Stimulated activated CD8-positive, alpha-beta memory T cell treated with anti-CD3 and anti-CD28 coated beads, Interleukin-7, amount 100 ng/mL, for 4 hours (primary cell): ENCODE results near the gene INPP4B.

ENCODE experiments used
- DNase-seq, 2 donors: peaks; one replicate each; pipeline ENCODE4 v3.0.0-alpha.2; 2020; ENCODE audit warnings: low read depth in 2 of 2

The INPP4B gene

DNA sequence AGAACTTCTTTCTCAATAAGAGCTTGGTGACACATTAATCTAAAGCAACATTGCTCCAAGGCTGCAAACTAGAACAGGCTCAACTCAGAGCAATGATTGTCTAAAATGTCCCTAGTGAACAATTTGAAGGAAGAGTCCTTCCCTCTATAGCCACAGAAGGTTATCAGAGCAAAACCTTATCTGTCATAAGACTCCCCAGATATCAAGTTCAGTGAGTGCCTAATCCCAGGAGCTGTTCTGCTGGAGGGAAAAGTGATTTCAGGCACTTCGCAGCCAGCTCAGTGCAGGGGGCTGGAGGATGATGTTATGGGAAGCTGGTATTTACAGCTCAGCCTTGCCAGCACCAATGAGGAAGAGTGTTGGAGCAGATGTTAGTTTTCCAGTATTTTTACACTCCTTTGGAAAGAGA lies 497.5 kb downstream of the INPP4B start:
- DNase-seq: no peak

- no peak for DNase-seq
These were observed 498.9 kb downstream of the INPP4B start for GRCh38 chr4:142347241-142347640.

GRCh38 chr4:142345924-142346323 lies 500.2 kb downstream of the INPP4B start:
- DNase-seq: no peak

- DNase-seq: no peak
These were observed 504.8 kb downstream of the INPP4B start for GRCh38 chr4:142341268-142341667.

DNA sequence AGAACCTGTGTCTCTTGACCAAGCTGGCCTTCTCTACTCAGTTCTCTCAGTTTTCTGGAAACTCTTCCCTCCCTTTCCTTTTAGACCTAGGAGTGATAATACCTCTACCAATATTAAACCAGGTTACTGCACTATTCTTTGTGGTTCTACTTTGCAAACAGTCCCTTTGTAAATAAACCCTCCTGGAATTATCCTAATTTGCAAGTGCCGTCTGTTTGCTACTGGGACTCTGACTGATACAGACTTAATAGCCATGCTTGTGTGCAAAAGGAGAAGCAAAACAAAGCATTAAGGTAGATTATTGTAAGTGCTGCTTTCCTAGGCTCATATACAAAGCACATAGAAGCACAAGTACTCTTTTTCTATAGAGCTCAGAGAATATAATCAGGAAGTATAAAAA lies 507.0 kb downstream of the INPP4B start:
- no peak for DNase-seq

GRCh38 chr4:142336251-142336934 lies 509.7 kb downstream of the INPP4B start:
- no peak for DNase-seq

- DNase-seq: no peak
These were observed 511.2 kb downstream of the INPP4B start for GRCh38 chr4:142334931-142335330.

- no peak for DNase-seq
These were observed 514.5 kb downstream of the INPP4B start for GRCh38 chr4:142331646-142332045.

DNA sequence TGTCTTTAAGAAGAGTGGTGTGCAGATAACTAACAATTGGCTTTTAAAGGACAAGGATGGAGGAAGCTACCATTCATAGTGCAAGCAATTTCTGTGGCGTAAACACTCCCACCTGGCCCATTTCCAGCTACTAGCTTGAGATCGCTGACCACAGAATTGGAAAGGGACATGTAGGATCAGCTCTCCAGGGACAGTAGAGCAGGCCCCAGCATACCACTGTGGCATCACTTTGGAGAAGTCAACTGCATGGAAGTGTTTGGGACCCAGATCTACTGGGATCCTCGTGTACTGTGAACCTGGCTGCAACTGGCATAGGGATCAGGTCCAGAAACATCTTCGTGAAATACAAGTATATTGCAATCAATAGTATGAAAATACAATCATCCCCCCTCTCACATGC lies 515.0 kb downstream of the INPP4B start:
- no peak for DNase-seq

DNA sequence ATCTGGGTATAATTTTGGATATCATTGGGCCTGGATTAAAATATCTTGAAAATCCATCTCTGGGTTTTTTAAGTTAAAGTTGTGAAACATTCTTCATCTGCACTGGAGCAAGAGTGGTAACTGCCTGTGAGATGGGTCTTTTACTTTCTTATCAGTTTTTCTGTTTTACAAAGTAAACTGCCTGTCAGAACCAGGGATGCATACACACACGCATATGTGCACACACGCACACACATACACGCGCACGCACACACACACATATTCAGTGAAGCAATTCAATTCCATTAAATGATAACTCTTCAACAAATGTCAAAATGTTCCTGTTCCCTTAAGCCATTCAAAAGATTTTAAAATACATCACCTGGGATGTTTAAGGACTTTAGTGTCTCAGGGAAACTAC lies 515.8 kb downstream of the INPP4B start:
- no peak for DNase-seq

DNA sequence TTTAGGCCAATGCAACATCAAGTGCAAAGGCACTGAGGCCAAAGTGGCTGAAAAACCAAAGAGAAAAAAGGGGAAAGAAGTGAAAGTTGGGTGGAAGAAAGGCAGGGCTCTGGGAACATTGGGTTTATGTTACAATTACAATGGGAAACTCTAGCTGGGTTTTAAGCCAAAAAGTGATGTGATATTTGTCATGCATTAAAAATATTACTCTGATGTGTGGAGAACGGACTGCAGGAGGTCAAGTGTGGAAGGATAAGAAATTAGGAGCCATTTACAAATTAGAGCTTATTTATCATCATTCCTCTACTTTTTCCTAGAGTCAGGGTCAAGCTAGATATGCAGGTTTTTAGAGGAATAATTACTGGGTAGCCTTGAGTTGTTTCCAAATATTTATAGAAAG lies 516.8 kb downstream of the INPP4B start:
- DNase-seq: no peak

DNA sequence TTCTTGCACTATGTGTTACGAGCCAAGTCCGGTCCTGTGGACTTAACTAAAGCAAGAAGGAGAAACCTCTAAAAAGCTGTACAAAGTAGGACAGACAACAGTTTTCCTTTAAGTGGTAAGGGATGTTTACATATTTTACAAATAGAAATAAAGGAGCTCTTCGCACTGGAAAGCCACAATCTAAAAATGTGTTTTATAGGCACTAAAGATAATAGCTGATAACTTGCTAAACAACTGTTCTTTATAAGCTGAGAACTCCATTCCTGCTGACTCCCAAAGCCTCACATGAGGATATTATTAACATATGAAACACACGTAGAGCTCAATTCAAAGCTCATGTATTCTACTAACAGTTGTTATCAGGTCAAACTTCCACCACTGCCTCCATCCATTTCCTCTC lies 519.9 kb downstream of the INPP4B start:
- DNase-seq: no peak

DNA sequence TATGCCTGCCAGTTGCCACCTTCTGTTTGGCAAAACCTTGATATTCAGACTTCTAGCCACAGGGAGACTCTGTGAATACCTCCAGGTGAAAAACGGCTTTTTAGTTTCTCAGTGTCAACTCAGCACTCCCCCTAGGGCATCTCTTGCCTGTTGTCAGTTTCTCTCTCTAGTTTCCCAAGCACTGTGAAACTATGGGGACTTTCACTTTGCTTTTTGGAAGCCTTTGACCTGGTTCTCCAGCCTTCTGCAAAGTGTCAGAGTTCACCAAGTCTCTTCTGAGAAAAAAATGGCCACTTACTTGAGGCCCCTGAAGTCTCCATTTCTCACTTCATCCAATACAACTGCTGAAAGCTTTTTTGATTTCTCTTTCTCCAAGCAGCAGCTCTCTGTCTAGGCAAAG lies 521.5 kb downstream of the INPP4B start:
- no peak for DNase-seq

- DNase-seq: no peak
These were observed 523.1 kb downstream of the INPP4B start for GRCh38 chr4:142322996-142323395.

- no peak for DNase-seq
These were observed 527.8 kb downstream of the INPP4B start for GRCh38 chr4:142318280-142318679.

DNA sequence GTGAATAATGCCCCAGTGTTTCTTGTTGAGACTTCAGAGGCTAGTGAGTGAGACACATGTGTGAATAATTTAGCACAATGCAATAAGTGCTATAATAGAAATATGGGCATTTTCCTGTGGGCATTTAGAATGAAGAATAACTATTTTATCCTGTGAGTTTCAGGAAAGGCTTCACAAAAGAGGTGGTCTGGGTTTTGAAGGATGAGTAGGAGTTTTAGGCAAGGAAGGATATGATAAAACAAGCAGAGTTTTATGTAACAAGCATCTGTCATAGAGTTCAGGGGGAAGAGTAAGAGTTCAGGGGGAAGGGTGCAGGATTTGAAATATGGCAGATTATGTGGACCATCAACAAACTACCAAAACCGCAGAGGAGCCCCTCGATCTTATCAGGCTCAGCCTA lies 529.2 kb downstream of the INPP4B start:
- DNase-seq: no peak

DNA sequence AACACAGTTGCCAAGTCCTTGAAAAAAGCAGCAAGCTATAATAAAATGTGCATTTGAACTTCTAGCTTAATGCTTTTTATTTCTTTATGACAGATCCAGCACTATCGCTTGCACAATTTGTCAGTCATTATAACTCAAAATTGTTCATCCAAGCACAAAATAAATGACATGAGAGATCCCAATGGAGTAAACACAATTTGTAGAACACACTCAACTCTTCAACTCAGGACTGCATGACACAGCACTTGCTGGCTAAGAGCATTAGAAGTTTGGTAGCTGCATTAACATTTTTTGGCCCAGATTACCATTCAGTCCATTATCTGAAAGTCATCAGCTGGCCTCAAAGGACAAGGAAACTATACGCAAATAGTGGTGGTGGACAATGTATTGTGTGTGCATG lies 530.1 kb downstream of the INPP4B start:
- no peak for DNase-seq

DNA sequence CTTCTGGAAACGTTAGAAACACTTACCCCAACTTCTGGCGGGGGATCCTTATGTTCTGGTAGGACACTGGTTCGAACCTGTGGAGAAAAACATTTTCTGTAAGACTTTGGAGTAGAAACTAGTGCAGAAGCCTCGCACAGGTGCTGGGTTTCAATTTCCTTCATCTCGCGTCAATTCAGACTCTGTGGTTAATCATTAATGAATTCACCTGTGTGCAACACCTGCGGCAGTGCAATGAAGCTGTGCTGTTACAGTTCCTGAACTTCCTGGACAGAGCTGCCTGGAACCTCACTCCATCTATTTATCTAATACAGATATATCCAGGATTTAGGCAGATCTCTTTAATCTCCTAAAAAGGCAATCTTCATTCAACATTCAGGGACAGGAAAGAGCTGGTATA lies 531.4 kb downstream of the INPP4B start:
- no peak for DNase-seq

- no peak for DNase-seq
These were observed 531.9 kb downstream of the INPP4B start for GRCh38 chr4:142314247-142314646.

DNA sequence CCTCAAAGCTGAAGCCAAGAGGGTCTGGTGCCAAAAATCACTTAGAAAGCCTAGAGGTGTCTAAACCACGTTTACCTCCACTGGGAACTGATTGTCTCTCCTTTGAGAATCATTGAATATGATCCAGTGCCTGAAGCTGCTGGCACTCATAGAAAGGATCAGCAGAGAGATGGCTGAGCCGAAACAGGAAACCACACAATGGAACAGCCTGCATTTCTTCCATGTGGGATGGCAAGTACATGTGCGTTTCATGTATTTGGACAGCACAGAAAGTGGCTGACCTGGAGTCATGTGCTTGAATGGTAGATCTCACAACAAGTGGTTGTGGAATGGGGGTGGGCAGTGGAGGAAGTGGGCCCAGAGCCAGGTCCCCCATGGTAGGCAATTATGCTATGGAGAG lies 533.7 kb downstream of the INPP4B start:
- no peak for DNase-seq

DNA sequence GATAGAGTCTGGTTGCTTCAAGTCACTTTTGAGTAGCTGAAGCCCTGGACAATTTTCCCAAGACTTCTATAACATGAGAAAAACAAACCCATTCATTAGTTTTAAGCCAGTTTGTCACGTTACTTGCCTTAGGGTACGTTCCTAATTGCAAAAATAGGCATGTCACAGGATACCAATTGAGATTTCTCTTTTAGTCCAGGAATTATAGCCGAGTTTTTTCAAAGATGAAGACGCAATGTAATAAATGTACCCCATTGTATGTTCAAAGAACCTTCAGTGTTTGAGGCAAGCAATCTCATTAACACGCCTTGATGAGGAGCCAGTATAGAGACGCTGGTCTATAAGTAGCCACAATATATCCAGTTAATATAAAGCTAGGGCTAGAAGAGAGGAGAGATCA lies 534.2 kb downstream of the INPP4B start:
- no peak for DNase-seq

- DNase-seq: no peak
These were observed 536.3 kb downstream of the INPP4B start for GRCh38 chr4:142309772-142310171.

DNA sequence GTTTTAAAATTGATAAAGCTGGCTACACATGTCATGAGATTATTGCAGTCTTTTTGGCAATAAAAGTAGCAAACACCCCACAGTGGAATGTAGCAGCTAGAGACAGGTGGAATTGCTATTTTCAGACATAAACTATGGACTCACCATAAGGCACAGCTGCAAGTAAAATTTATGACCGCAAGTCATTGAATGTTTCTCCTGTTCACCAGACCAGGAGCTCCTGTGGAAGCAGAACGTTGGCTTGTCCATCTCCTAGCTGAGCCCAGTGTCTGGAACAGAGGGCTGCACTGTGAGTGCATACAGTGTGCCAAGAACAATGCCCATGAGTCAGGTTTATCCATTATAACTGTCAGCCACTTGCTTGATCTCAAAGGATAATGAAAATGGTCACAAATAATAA lies 538.2 kb downstream of the INPP4B start:
- no peak for DNase-seq

DNA sequence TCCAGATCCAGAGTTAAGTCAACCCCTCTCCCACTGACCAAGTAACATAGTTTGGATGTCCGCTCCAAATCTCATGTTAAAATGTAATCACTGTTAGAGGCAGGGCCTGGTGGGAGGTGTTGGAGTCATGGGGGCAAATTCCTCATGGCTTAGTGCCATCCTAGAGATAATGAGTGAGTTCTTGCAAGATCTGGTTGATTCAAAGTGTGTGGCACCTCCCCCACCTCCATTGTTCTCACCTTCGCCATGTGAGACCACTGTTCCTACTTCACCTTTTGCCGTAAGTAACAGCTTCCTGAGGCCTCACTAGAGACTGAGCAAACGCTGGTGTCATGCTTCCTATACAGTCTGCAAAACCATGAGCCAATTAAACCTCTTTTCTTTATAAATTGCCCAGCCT lies 548.8 kb downstream of the INPP4B start:
- no peak for DNase-seq
